Activated CD8-positive, alpha-beta memory T cell treated with anti-CD3 and anti-CD28 coated beads, Interleukin-2, amount 50 U/mL, for 48 hours (primary cell): ENCODE measurements around the gene FCF1.

Source experiments
- DNase-seq: peaks from one replicate; pipeline ENCODE4 v3.0.0-alpha.2; 2020

The FCF1 gene

DNA sequence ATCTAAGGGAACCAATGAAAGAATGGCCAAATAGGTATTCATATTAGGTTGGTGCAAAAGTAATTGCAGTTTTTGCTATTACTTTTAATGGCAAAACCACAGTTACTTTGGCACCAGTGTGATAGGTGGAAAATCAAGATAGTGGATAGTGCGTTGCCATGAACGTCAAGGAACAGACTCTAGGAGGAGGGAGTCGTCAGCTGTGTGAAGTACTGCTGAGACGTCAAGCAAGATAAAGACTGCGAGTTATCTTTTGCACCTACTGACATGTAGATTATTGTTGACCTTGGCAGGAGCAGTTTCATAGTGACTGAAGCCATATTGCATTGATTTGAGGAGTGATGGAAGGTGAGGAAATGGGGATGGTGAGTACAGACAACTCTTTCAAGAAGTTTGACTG lies 58.5 kb downstream of the FCF1 start:
- no peak for DNase-seq

DNA sequence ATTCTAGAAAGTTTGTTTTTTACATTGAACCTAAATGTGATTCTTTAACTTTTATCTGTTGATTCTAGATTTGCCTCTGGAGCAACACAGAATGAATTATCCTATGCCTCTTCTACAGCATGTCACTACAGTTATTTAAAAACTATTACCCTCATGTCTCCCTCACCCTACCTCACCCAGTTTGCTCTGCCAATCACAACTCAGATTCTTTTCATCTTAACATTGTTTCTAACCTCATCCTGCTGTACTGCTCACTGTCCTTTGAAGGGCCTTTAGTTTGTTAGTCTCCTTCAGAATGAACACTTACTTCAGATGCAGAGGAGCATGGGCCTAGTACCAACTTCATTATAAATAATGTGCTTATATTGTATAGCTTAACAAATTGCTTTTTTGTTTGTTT lies 71.7 kb downstream of the FCF1 start:
- no peak for DNase-seq

DNA sequence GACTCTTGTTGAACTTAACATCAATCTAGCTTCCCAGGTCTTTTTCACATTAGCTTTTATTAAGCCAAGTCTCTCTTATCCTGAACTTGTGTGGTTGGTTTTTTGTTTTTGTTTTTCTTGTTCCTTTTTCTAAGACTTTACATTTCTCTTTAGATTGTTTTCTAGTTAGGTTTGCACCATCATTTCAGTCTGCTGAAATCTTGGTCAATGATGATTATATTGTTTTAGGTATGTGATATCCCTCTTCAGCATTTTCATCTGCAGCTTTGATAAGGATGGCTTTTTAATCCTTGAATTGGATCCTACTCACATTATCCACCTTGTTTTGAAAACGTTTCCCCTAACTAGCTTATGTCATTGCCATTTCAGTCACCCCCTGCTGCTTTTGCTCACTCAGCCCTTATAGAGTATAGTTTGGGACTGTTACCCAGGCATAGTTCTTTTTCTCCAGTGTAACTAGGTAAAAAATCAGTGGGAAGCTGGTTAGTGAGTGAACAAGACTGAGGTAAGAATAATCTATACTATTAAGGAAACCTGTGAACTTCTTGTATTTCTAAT lies 72.2 kb downstream of the FCF1 start:
- no peak for DNase-seq

DNA sequence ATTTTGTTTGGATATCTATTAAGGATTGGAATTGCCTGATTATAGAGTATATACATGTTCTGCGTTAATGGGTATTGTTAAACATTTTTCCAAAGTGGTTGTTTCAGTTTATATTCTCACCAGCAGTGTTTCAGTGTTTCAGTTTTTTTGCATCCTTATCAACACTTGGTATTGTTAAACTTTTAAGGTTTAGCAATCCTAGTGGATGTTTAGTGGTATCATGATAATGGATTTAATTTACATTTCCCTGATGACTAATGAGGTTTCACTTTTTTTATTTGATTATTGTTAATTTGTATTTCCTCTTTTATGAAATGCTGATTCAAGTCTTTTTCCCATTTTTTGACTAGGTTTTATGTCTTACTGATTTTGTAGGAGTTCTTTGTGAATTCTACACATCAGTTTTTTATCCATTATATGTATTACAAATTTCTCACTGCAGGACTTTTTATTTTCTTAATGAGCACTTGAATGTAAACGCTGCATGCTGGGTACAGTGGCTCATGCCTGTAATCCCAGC lies 73.9 kb downstream of the FCF1 start:
- no peak for DNase-seq
